C4-2B (cell line): ENCODE results near the gene IFT80.

Experiments used
- H3K27ac ChIP-seq: fragments of 450-650 bp; 2 replicates; pipeline ENCODE4 v1.5.1; 2017
- CTCF ChIP-seq: fragments of 450-650 bp; conservative IDR thresholded peaks from 2 replicates; pipeline ENCODE4 v1.5.1; 2017; ENCODE audit warnings: mild to moderate bottlenecking
- ZFX ChIP-seq: fragments of 450-650 bp; IDR thresholded peaks from 2 replicates; pipeline ENCODE4 v1.6.1; 2017

The IFT80 gene

GRCh38 chr3:160374472-160374871 lies 24.6 kb downstream of the IFT80 start:
- no peak overlapping the region for H3K27ac ChIP-seq
- TF ChIP-seq ZFX (no peak), CTCF (no peak)

GRCh38 chr3:160373655-160374054 lies 25.4 kb downstream of the IFT80 start:
- TF ChIP-seq CTCF (no peak), ZFX (no peak)
- H3K27ac ChIP-seq: no peak overlapping the region

DNA sequence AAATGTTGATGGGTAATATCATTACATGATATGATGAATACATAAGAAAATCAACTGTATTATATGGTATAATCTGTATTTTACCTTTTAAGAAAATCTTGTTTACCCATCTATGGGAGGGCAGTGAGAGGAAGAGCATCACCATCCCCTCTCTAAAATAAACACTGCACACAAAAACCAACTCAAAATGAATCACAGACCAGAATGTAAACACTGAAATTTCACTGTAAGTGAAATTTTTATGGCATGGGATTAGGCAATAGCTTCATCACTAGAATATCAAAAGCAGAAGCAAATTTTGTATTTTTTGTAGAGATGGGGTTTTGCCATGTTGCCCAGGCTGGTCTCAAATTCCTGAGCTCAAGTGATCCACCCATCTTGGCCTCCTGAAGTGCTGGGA lies 26.2 kb downstream of the IFT80 start:
- no peak overlapping the region for H3K27ac ChIP-seq
- TF ChIP-seq CTCF (no peak), ZFX (no peak)

DNA sequence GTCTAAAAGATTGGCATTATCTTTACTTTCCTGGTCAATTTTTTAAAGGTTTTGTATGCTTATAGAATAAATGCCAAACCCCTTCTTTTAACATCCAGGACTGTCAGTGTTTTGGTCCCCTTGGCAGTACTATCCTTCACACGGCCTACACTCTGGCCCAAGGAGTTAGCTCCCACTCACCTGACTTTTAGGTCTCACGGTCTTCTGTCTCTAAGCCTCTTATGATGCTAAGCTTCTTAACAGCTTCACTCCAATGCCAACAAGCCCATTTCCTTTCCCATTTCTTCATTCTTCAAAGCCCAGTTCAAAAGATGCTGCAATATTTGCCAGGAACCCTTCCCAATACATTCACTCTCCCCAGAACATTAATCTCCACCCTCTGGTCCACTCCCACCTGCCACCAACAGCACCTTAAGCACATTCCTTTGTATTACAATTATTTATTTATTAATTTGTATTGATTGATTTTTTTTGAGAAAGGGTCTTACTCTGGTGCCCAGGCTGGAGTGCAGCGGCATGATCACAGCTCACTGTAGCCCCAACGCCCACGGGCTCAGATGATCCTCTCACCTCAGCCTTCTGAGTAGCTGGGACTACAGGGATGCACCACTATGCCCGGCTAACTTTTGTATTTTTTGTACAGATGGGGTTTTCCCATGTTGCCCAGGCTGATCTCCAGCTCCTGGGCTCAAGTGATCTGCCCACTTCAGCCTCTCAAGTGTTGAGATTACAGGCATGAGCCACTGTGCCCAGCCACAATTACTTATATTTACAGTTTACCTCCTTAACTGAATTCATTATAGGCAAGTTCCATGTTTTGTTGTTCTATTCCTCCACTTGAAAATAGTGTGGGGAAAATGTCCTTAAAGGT lies 27.8 kb downstream of the IFT80 start:
- H3K27ac ChIP-seq: no peak overlapping the region
- TF ChIP-seq ZFX: no peak
- no peak for TF ChIP-seq CTCF

DNA sequence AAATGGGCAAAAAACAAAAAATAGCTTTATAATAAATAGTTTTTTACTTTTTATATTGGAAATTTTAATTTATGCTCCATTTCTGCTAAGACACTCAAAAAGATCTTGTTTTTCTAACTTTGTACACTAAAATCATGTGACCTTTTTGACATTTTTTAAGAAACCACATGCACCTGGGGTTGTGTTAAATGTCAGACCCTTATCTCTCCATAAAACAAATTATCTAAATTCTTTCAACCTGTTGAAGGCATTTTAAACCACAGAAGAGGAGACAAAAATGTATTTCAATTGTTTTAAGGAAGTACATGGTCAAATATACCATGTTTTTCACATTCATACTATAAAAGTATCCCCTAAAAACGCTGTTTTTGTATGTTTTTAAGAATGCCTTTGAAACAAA lies 29.2 kb downstream of the IFT80 start:
- TF ChIP-seq CTCF: no peak
- TF ChIP-seq ZFX: no peak
- no peak overlapping the region for H3K27ac ChIP-seq

- H3K27ac ChIP-seq: no peak overlapping the region
Observed at GRCh38 chr3:160368804-160369203, 30.2 kb downstream of the IFT80 start.

More at GRCh38 chr3:160368804-160369203, 30.2 kb downstream of the IFT80 start:
- no peak for TF ChIP-seq CTCF
- TF ChIP-seq ZFX: no peak
